HepG2 (cell line): ENCODE measurements around the gene EVC.

ENCODE experiments used
- MLX ChIP-seq: IDR thresholded peaks from 2 replicates; pipeline ENCODE4 v1.6.1; 2016
- SOX6 ChIP-seq, 2 experiments: fragments of 450-650 bp in 1 of 2; sonication (generic) in 1 of 2; formaldehyde crosslinking in 1 of 2; IDR thresholded peaks; 2 replicates each; pipeline versions ENCODE4 v1.4.0 to v1.6.1; 2017 to 2020; ENCODE audit warnings: antibody characterized with exemption in 1 of 2, mild to moderate bottlenecking in 1 of 2, missing genetic modification reagents in 1 of 2
- ZNF274 ChIP-seq: sonication (generic); formaldehyde crosslinking; IDR thresholded peaks from 2 replicates; pipeline ENCODE4 v1.5.1; 2020; ENCODE audit warnings: mild to moderate bottlenecking, missing genetic modification reagents
- ZNF784 ChIP-seq: sonication (generic); formaldehyde crosslinking; IDR thresholded peaks from 2 replicates; pipeline ENCODE4 v1.5.1; 2020; ENCODE audit warnings: missing genetic modification reagents, mild to moderate bottlenecking, borderline replicate concordance

GRCh38 chr4:5821665-5822358 lies 110.8 kb downstream of the EVC start:
- TF ChIP-seq ZNF784 (CRISPR knock-in tag) (no peak), ZNF274 (CRISPR knock-in tag) (no peak), SOX6 (IDR thresholded peaks at IDR 0.05) (no peak), SOX6 (CRISPR knock-in tag; IDR thresholded peaks at IDR 0.05) (no peak), MLX (CRISPR knock-in tag) (no peak)
